SK-N-SH (cell line): ENCODE data around the gene MTCL1. TPM values are rescaled to one million over a fixed set of nuclear protein-coding genes. Genes with fewer than 3 reads are reported as not detected.
A peak's percentile ranks its signal among the peaks of the same experiment; 100 is the strongest.

Experiments
- CTCF ChIA-PET: fragments of 300-600, 350-600 bp; formaldehyde crosslinking; extraction: SDS; loops from one replicate; lab custom pipeline; 2021; lab: Yijun Ruan, JAX
- POLR2A ChIA-PET: fragments of 350-600 bp; sonication (Branson Sonifier 250); formaldehyde crosslinking; extraction: SDS; loops from one replicate; lab custom pipeline; 2020; ENCODE audit warnings: antibody characterized with exemption, inconsistent platforms; lab: Yijun Ruan, JAX
- DNase-seq: peaks from one replicate; pipeline ENCODE4 v3.0.0; 2012
- H2AFZ ChIP-seq: fragments of 200-600 bp; sonication (generic); 2 replicates; pipeline ENCODE4 v1.8.1; 2016; ENCODE audit warnings: antibody characterized with exemption, mild to moderate bottlenecking, low read depth
- H3F3A ChIP-seq: fragments of 200-600 bp; sonication (generic); replicated peaks from 2 replicates; pipeline ENCODE3; 2016; ENCODE audit warnings: antibody characterized with exemption, mild to moderate bottlenecking; ENCODE audit not compliant: insufficient read depth
- H3K27ac ChIP-seq, 2 experiments: fragments of 200-500 bp in 1 of 2; fragments of 200-600 bp in 1 of 2; sonication (Bioruptor generic) in 1 of 2; sonication (generic), shearing (Covaris generic) in 1 of 2; 2 replicates each; pipeline versions ENCODE4 v1.5.1 to v1.6.1; 2014 to 2016; ENCODE audit warnings: low read depth in 2 of 2, inconsistent platforms in 1 of 2, low read length in 1 of 2, mild to moderate bottlenecking in 1 of 2, mixed read lengths in 1 of 2
- H3K27me3 ChIP-seq: fragments of 200-600 bp; sonication (generic), shearing (Covaris generic); 2 replicates; pipeline ENCODE4 v1.6.1; 2016; ENCODE audit warnings: mixed run types; ENCODE audit not compliant: insufficient read depth
- H3K36me3 ChIP-seq, 2 experiments: fragments of 200-500 bp in 1 of 2; fragments of 200-600 bp in 1 of 2; sonication (Bioruptor generic) in 1 of 2; sonication (generic) in 1 of 2; replicated peaks in 1 of 2; 2 replicates each; pipeline versions ENCODE3 to v1.5.1; 2014 to 2016; ENCODE audit warnings: low read length in 1 of 2, mild to moderate bottlenecking in 1 of 2; ENCODE audit not compliant: insufficient read depth in 2 of 2, control insufficient read depth in 1 of 2
- H3K4me1 ChIP-seq, 2 experiments: fragments of 200-500 bp in 1 of 2; fragments of 200-600 bp in 1 of 2; sonication (Bioruptor generic) in 1 of 2; sonication (generic), shearing (Covaris generic) in 1 of 2; 2 replicates each; pipeline versions ENCODE4 v1.5.1 to v1.6.1; 2014 to 2016; ENCODE audit warnings: low read depth in 1 of 2, low read length in 1 of 2, mixed run types in 1 of 2; ENCODE audit not compliant: insufficient read depth in 2 of 2, control insufficient read depth in 1 of 2
- H3K4me2 ChIP-seq: fragments of 200-600 bp; sonication (generic), shearing (Covaris generic); 2 replicates; pipeline ENCODE4 v1.6.1; 2017; ENCODE audit warnings: mixed run types
- H3K4me3 ChIP-seq, 2 experiments: fragments of 200-500 bp in 1 of 2; fragments of 200-600 bp in 1 of 2; sonication (Bioruptor generic) in 1 of 2; sonication (generic), shearing (Covaris generic) in 1 of 2; 2 replicates each; pipeline versions ENCODE4 v1.5.1 to v1.8.1; 2014 to 2016; ENCODE audit warnings: low read depth in 2 of 2, inconsistent platforms in 1 of 2, low read length in 1 of 2, mild to moderate bottlenecking in 1 of 2, mixed read lengths in 1 of 2, moderate library complexity in 1 of 2
- H3K79me2 ChIP-seq: fragments of 200-600 bp; sonication (generic); 2 replicates; pipeline ENCODE4 v1.8.1; 2017; ENCODE audit warnings: mild to moderate bottlenecking; ENCODE audit not compliant: insufficient read depth
- H3K9ac ChIP-seq: fragments of 200-600 bp; sonication (generic); 2 replicates; pipeline ENCODE4 v1.6.1; 2017; ENCODE audit warnings: mixed run types
- H3K9me2 ChIP-seq: fragments of 200-600 bp; sonication (generic); 2 replicates; pipeline ENCODE4 v1.6.1; 2017; ENCODE audit warnings: mixed run types
- H3K9me3 ChIP-seq: fragments of 200-600 bp; sonication (generic); 2 replicates; pipeline ENCODE4 v1.6.1; 2017; ENCODE audit warnings: mixed run types, mild to moderate bottlenecking, moderate library complexity
- H4K20me1 ChIP-seq: fragments of 200-600 bp; sonication (generic); 2 replicates; pipeline ENCODE4 v1.6.1; 2017; ENCODE audit warnings: mild to moderate bottlenecking, mixed run types; ENCODE audit not compliant: insufficient read depth
- ELF1 ChIP-seq: IDR thresholded peaks from 2 replicates; pipeline ENCODE4 v1.4.0; 2012
- FOSL2 ChIP-seq: IDR thresholded peaks from 2 replicates; pipeline ENCODE4 v1.4.0; 2012; ENCODE audit warnings: low read depth, mild to moderate bottlenecking, moderate library complexity, borderline replicate concordance
- FOXJ3 ChIP-seq: sonication (generic); formaldehyde crosslinking; IDR thresholded peaks from 2 replicates; pipeline ENCODE4 v1.5.1; 2020; ENCODE audit warnings: mild to moderate bottlenecking, missing genetic modification reagents
- FOXM1 ChIP-seq: IDR thresholded peaks from 2 replicates; pipeline ENCODE4 v1.4.0; 2012; ENCODE audit warnings: low read depth, mild to moderate bottlenecking
- MAX ChIP-seq: IDR thresholded peaks from 2 replicates; pipeline ENCODE4 v1.4.0; 2012; ENCODE audit warnings: low read depth
- MEF2A ChIP-seq: IDR thresholded peaks from 2 replicates; pipeline ENCODE4 v1.4.0; 2012; ENCODE audit warnings: low read depth, borderline replicate concordance
- NRF1 ChIP-seq: IDR thresholded peaks from 2 replicates; pipeline ENCODE4 v1.6.1; 2012; ENCODE audit warnings: low read depth, mild to moderate bottlenecking, low read length
- RAD21 ChIP-seq: IDR thresholded peaks from 2 replicates; pipeline ENCODE4 v1.6.1; 2012; ENCODE audit warnings: mild to moderate bottlenecking, low read length
- REST ChIP-seq: IDR thresholded peaks from 2 replicates; pipeline ENCODE4 v1.6.1; 2012; ENCODE audit warnings: mild to moderate bottlenecking, low read depth, low read length, moderate library complexity
- RFX5 ChIP-seq: IDR thresholded peaks from 2 replicates; pipeline ENCODE4 v1.6.1; 2012; ENCODE audit warnings: mild to moderate bottlenecking, improper control_type of control experiment, low read length
- RXRA ChIP-seq: IDR thresholded peaks from 2 replicates; pipeline ENCODE4 v1.4.0; 2012; ENCODE audit warnings: low read depth, mild to moderate bottlenecking, borderline replicate concordance
- SIN3A ChIP-seq: IDR thresholded peaks from 2 replicates; pipeline ENCODE4 v1.6.1; 2012; ENCODE audit warnings: low read depth, mild to moderate bottlenecking, low read length, moderate library complexity, borderline replicate concordance
- TAF1 ChIP-seq: IDR thresholded peaks from 2 replicates; pipeline ENCODE4 v1.6.1; 2012; ENCODE audit warnings: low read depth, mild to moderate bottlenecking, low read length, moderate library complexity, borderline replicate concordance
- TCF12 ChIP-seq: IDR thresholded peaks from 2 replicates; pipeline ENCODE4 v1.4.0; 2012
- TEAD4 ChIP-seq: IDR thresholded peaks from 2 replicates; pipeline ENCODE4 v1.4.0; 2012; ENCODE audit warnings: mild to moderate bottlenecking, borderline replicate concordance; ENCODE audit not compliant: insufficient read depth
- USF2 ChIP-seq: fragments of 150-350 bp; IDR thresholded peaks from 2 replicates; pipeline ENCODE4 v1.6.1; 2017; ENCODE audit warnings: antibody characterized with exemption, low read length, low read depth, borderline replicate concordance
- YY1 ChIP-seq: IDR thresholded peaks from 2 replicates; pipeline ENCODE4 v1.4.0; 2012; ENCODE audit warnings: low read depth, mild to moderate bottlenecking
- ZBTB33 ChIP-seq: IDR thresholded peaks from 2 replicates; pipeline ENCODE4 v1.4.0; 2012; ENCODE audit warnings: low read depth, borderline replicate concordance
- WGBS: methylation state at CpG from one replicate; pipeline ENCODE4 v1.1.6; 2017; ENCODE audit warnings: low lambda C conversion rate; 5-methylcytosine and 5-hydroxymethylcytosine counted together
- polyA plus RNA-seq, 3 experiments: library from polyadenylated mRNA; depleted of rRNA; stranded (reverse); fragments of >200 nt; gene quantifications; 2 replicates each; pipeline ENCODE4 v1.2.3, GENCODE V29; 2012
- TF ChIP-seq, protein P1 (sequence below): fragments of 200-600 bp; sonication (generic); IDR thresholded peaks from 2 replicates; pipeline ENCODE4 v1.6.1; 2017; ENCODE audit warnings: antibody characterized with exemption, mild to moderate bottlenecking, moderate library complexity
- TF ChIP-seq, protein P2 (sequence below): IDR thresholded peaks from 2 replicates; pipeline ENCODE4 v1.4.0; 2012; ENCODE audit warnings: low read depth, borderline replicate concordance

Gene MTCL1
- polyA plus RNA-seq, 1 of the 3 experiments (the other 2 are of a cell fraction), result 33.5 TPM

- no CpG with 5 or more reads among the region's 116 CpGs for WGBS
- DNase-seq, result peak; percentile 72
- peak overlapping the region in 1 of 2 experiments; percentile 17; a peak in 2 of 4 replicates for H3K27ac ChIP-seq
- no peaks in the 10 kb centered on the region for H3K9me3 ChIP-seq
- H3K36me3 ChIP-seq, result peaks cover 0 to 6% of the 10 kb centered on the region in 2 experiments
- H3K4me3 ChIP-seq, result peak overlapping the region; percentile 83 to 97
- H3K27me3 ChIP-seq, result no peaks in the 10 kb centered on the region
- peak overlapping the region; percentile 96 for H3K4me2 ChIP-seq
- ChIA-PET POLR2A (interaction anchor here (1.1 to 2.9 kb wide), 4 partner anchors 11 to 277 kb away, joined by 3 to 18 read pairs (median 14); no protein-coding TSS in a partner anchor), CTCF (interaction anchor here (0.7 to 4.5 kb wide), 16 partner anchors 10 to 293 kb away, joined by 3 to 34 read pairs (median 6); no protein-coding TSS in a partner anchor)
- peaks cover 51% of the 10 kb centered on the region for H3K79me2 ChIP-seq
- H3K9me2 ChIP-seq, result no peaks in the 10 kb centered on the region
- peaks cover 7% of the 10 kb centered on the region for H3F3A ChIP-seq
- H3K4me1 ChIP-seq, result peaks cover 14 to 25% of the 10 kb centered on the region in 2 experiments
- no peak overlapping the region for H2AFZ ChIP-seq
- TF ChIP-seq NRF1, result no peak
- TF ChIP-seq USF2, result no peak
- no peak for TF ChIP-seq YY1
- no peak for TF ChIP-seq ZBTB33
- TF ChIP-seq RFX5, result no peak
- no peak for TF ChIP-seq RAD21
- TF ChIP-seq REST, result no peak
- TF ChIP-seq TCF12, result no peak
- TF ChIP-seq FOSL2, result no peak
- no peak for TF ChIP-seq TEAD4
- no peak for TF ChIP-seq FOXM1
- no peak for TF ChIP-seq FOXJ3
- no peak for TF ChIP-seq SIN3A
- TF ChIP-seq ELF1, result no peak
- TF ChIP-seq MAX, result no peak
- no peak for TF ChIP-seq TAF1
- TF ChIP-seq, protein P1, sequence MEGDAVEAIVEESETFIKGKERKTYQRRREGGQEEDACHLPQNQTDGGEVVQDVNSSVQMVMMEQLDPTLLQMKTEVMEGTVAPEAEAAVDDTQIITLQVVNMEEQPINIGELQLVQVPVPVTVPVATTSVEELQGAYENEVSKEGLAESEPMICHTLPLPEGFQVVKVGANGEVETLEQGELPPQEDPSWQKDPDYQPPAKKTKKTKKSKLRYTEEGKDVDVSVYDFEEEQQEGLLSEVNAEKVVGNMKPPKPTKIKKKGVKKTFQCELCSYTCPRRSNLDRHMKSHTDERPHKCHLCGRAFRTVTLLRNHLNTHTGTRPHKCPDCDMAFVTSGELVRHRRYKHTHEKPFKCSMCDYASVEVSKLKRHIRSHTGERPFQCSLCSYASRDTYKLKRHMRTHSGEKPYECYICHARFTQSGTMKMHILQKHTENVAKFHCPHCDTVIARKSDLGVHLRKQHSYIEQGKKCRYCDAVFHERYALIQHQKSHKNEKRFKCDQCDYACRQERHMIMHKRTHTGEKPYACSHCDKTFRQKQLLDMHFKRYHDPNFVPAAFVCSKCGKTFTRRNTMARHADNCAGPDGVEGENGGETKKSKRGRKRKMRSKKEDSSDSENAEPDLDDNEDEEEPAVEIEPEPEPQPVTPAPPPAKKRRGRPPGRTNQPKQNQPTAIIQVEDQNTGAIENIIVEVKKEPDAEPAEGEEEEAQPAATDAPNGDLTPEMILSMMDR, result no peak
- TF ChIP-seq RXRA, result no peak
- TF ChIP-seq MEF2A, result no peak
- TF ChIP-seq, protein P2, sequence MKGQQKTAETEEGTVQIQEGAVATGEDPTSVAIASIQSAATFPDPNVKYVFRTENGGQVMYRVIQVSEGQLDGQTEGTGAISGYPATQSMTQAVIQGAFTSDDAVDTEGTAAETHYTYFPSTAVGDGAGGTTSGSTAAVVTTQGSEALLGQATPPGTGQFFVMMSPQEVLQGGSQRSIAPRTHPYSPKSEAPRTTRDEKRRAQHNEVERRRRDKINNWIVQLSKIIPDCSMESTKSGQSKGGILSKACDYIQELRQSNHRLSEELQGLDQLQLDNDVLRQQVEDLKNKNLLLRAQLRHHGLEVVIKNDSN, result no peak
- peaks cover 38% of the 10 kb centered on the region for H4K20me1 ChIP-seq
- H3K9ac ChIP-seq, result peak overlapping the region; percentile 70
Measured at GRCh38 chr18:8705961-8706790, 820 bp downstream of the MTCL1 start.
